ENCODE measurements around the gene F7. TPM values are rescaled to one million over a fixed set of nuclear protein-coding genes. Genes with fewer than 3 reads are reported as not detected.

F7 gene
- total RNA-seq, 6 experiments from 2014 or later = 42.9 to 147 (median 84.2) TPM

GRCh38 chr13:113061796-113062425 is 43.7 kb upstream of the F7 start:
- H3K27ac ChIP-seq = no peak overlapping the region
- ATAC-seq (no peak), DNase-seq (peak in 1 of 3 donors; percentile 32)
- H3K36me3 ChIP-seq = peaks cover 0 to 3% (median 0%) of the 10 kb centered on the region in 4 donors
- H3K4me1 ChIP-seq = no peaks in the 10 kb centered on the region
- TF ChIP-seq CTCF (IDR thresholded peaks at IDR 0.05) (no peak), POLR2A (IDR thresholded peaks at IDR 0.05) (no peak)
- 90% methylated on average over 7 of the region's 14 CpGs for WGBS (ENCODE audit: insufficient coverage, low coverage, low lambda C conversion rate, missing lambda C conversion rate)
- intact Hi-C loops (cut with DNase I) = no loop called here
- H3K27me3 ChIP-seq = no peaks in the 10 kb centered on the region
- no peak overlapping the region for H3K4me3 ChIP-seq
- no peaks in the 10 kb centered on the region for H3K9me3 ChIP-seq

- Histone ChIP-seq H3K36me3 (peaks cover 0 to 3% (median 0%) of the 10 kb centered on the region in 4 donors), H3K27me3 (no peaks in the 10 kb centered on the region), H3K4me1 (no peaks in the 10 kb centered on the region), H3K27ac (no peak overlapping the region), H3K9me3 (no peaks in the 10 kb centered on the region), H3K4me3 (no peak overlapping the region)
- WGBS (ENCODE audit: insufficient coverage, low coverage, low lambda C conversion rate, missing lambda C conversion rate) = 88% methylated on average over 12 of the region's 14 CpGs
- intact Hi-C loops (cut with DNase I) = no loop called here
- TF ChIP-seq CTCF (IDR thresholded peaks at IDR 0.05) = no peak
- TF ChIP-seq POLR2A (IDR thresholded peaks at IDR 0.05) = no peak
- no peak for ATAC-seq
- DNase-seq = peak in 1 of 3 donors; percentile 27
Observed at GRCh38 chr13:113062691-113063090, 42.9 kb upstream of the F7 start.

GRCh38 chr13:113063091-113063491 is 42.5 kb upstream of the F7 start:
- Histone ChIP-seq H3K4me3 (no peak overlapping the region), H3K27me3 (no peaks in the 10 kb centered on the region), H3K36me3 (peaks cover 0 to 3% (median 0%) of the 10 kb centered on the region in 4 donors), H3K9me3 (no peaks in the 10 kb centered on the region), H3K4me1 (no peaks in the 10 kb centered on the region), H3K27ac (no peak overlapping the region)
- WGBS (ENCODE audit: insufficient coverage, low coverage, low lambda C conversion rate, missing lambda C conversion rate) = no CpG with 5 or more reads among the region's 22 CpGs
- intact Hi-C loops (cut with DNase I) = no loop called here
- no peak for TF ChIP-seq POLR2A (IDR thresholded peaks at IDR 0.05)
- no peak for TF ChIP-seq CTCF (IDR thresholded peaks at IDR 0.05)
- ATAC-seq (peak in 1 of 4 donors; percentile 9), DNase-seq (peak in 2 of 3 donors; percentile 13 to 46)

DNA sequence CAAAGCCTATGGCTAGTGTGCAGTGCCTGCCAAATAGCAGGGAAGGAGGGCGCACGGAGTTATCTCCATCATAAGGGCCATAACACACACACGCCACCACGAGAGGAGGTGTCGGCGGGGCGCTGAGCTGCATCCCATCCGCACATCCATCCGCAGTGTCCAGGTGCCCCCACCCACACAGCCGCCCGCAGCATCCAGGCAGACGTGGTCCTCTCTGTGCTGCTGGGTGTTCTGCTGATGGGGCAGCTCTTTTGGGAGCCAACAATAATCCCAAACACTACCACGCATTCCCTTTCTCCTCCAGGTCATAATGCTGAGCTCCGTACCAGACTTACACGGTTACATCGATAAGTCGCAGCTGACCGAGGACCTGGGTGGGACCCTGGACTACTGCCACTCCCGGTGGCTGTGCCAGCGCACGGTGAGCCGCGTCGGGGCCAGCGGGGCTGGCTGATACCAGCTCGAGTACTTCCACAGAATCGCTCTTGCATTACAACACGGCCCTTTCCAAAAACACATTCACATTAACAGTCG is 41.5 kb upstream of the F7 start:
- H3K4me3 ChIP-seq = no peak overlapping the region
- no peaks in the 10 kb centered on the region for H3K27me3 ChIP-seq
- H3K36me3 ChIP-seq = peaks cover 0 to 3% (median 0%) of the 10 kb centered on the region in 4 donors
- no peaks in the 10 kb centered on the region for H3K9me3 ChIP-seq
- 92% methylated on average over 10 of the region's 29 CpGs for WGBS (ENCODE audit: insufficient coverage, low coverage, low lambda C conversion rate, missing lambda C conversion rate)
- H3K4me1 ChIP-seq = no peaks in the 10 kb centered on the region
- DNase-seq = peak in 1 of 3 donors; percentile 8
- no peak overlapping the region for H3K27ac ChIP-seq
- TF ChIP-seq POLR2A (IDR thresholded peaks at IDR 0.05) (no peak), CTCF (IDR thresholded peaks at IDR 0.05) (no peak)
- ATAC-seq = no peak
- intact Hi-C loops (cut with DNase I) = no loop called here
